Measurements from ENCODE around the gene VRK3.
"Not testable (repeated sequence)": the region's sequence is repeated elsewhere in the genome, so short reads cannot be mapped to it uniquely, and the experiment has no call there.

The VRK3 gene

GRCh38 chr19:49997709-49998108 is 27.5 kb downstream of the VRK3 start:
- in situ Hi-C loops (cut with MboI; ENCODE audit: low sequenced_read_pairs): no loop called here

DNA sequence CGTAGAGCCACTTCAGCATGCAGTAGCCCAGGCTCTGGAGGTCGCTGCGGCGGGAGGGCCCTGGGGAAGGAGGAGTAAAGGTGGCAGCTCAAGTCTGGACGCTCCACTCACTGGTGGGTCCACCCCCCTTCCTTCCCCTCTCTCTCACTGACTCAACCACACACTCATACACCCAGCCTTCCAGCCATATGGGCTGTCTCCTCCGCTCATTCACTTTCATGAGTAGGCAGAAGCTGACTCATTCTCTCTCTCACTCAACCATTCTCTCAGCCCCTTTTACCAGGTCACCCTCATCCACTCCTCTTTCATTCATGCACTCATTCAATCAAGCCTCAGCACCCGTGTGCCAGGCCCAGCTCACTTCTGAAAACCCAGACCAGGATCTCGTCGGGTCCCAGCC is 36.7 kb downstream of the VRK3 start:
- in situ Hi-C loops (cut with MboI; ENCODE audit: low sequenced_read_pairs): loop anchor here (10.0 kb wide), 1 partner anchor 54 kb away; no protein-coding TSS in a partner anchor

DNA sequence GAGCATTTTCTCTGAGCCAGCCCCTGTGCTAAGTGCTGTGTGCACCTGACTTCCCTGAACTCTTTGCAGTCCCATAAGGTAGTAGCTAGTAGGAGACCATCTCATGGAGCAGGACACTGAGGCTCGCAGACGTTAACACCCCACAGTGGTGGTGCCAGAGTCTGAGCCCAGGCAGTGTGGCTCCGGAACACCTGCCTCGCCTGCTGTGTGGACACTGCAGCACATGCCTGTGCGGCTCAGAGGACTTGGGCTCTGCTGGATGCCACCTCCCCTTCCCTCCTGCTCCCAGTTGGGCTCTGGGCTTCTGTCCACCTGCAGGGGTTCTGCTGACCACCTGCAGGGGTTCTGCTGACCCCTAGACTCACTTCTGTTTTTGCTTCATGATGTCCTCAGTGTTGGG is 37.2 kb downstream of the VRK3 start:
- in situ Hi-C loops (cut with MboI; ENCODE audit: low sequenced_read_pairs): loop anchor here (10.0 kb wide), 1 partner anchor 53 kb away; no protein-coding TSS in a partner anchor

GRCh38 chr19:49987159-49987698 is 37.9 kb downstream of the VRK3 start:
- in situ Hi-C loops (cut with MboI; ENCODE audit: low sequenced_read_pairs): loop anchor here (10.0 kb wide), 1 partner anchor 52 kb away; no protein-coding TSS in a partner anchor

GRCh38 chr19:49986354-49986753 is 38.8 kb downstream of the VRK3 start:
- in situ Hi-C loops (cut with MboI; ENCODE audit: low sequenced_read_pairs): loop anchor here (10.0 kb wide), 1 partner anchor 52 kb away; no protein-coding TSS in a partner anchor

GRCh38 chr19:49985871-49986270 is 39.3 kb downstream of the VRK3 start:
- in situ Hi-C loops (cut with MboI; ENCODE audit: low sequenced_read_pairs): loop anchor here (10.0 kb wide), 1 partner anchor 51 kb away; no protein-coding TSS in a partner anchor

GRCh38 chr19:49984491-49984890 is 40.7 kb downstream of the VRK3 start:
- in situ Hi-C loops (cut with MboI; ENCODE audit: low sequenced_read_pairs): loop anchor here (10.0 kb wide), 1 partner anchor 50 kb away; no protein-coding TSS in a partner anchor

- in situ Hi-C loops (cut with MboI; ENCODE audit: low sequenced_read_pairs): loop anchor here (10.0 kb wide), 1 partner anchor 49 kb away; no protein-coding TSS in a partner anchor
Observed at GRCh38 chr19:49983645-49984229, 41.4 kb downstream of the VRK3 start.

- in situ Hi-C loops (cut with MboI; ENCODE audit: low sequenced_read_pairs): loop anchor here (10.0 kb wide), 1 partner anchor 47 kb away; no protein-coding TSS in a partner anchor
Observed at GRCh38 chr19:49981603-49982593, 43.3 kb downstream of the VRK3 start.

GRCh38 chr19:49978324-49978723 is 46.8 kb downstream of the VRK3 start:
- in situ Hi-C loops (cut with MboI; ENCODE audit: low sequenced_read_pairs): no loop called here

GRCh38 chr19:49977881-49978280 is 47.3 kb downstream of the VRK3 start:
- in situ Hi-C loops (cut with MboI; ENCODE audit: low sequenced_read_pairs): no loop called here

DNA sequence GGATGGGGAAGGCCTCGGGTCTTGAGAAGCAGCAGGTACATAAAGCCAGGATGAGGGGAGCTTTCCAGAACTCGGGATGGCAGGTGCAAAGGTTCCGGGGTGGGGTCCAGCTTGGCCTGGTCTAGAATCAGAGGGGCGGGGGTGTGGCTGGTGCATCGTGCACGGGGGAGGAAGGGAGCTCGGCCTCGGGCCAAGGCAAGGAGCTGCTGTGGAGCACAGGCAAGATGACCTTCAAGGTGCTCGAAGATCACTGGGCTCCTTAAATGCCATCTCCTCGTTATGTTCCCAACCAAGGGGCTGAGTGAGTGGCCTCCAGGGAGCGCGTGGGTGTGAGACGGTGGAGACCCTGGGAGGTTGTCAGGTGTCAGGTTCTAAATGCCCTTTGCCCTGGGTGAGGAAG is 48.1 kb downstream of the VRK3 start:
- in situ Hi-C loops (cut with MboI; ENCODE audit: low sequenced_read_pairs): no loop called here

GRCh38 chr19:49976496-49976895 is 48.7 kb downstream of the VRK3 start:
- in situ Hi-C loops (cut with MboI; ENCODE audit: low sequenced_read_pairs): no loop called here

- in situ Hi-C loops (cut with MboI; ENCODE audit: low sequenced_read_pairs): no loop called here
Observed at GRCh38 chr19:49975051-49975450, 50.1 kb downstream of the VRK3 start.

DNA sequence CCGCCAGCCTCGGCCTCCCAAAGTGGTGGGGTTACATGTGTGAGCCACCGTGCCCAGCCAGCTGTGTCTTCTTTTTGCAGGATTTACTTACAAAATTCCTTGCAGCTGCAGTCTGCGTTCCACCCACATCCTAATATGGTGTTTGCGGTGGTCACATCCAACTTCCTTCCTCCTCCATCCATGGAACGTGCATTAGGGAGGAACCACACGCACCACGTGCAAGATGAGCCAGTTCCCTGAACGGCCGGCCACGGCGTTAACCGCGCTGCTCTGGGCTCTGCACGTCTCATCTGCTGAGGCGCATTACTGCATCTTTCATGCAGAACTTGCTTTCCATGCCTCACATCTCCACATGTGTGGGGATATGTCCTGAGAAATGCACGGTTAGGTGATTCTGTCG is 51.2 kb downstream of the VRK3 start:
- in situ Hi-C loops (cut with MboI; ENCODE audit: low sequenced_read_pairs): no loop called here

DNA sequence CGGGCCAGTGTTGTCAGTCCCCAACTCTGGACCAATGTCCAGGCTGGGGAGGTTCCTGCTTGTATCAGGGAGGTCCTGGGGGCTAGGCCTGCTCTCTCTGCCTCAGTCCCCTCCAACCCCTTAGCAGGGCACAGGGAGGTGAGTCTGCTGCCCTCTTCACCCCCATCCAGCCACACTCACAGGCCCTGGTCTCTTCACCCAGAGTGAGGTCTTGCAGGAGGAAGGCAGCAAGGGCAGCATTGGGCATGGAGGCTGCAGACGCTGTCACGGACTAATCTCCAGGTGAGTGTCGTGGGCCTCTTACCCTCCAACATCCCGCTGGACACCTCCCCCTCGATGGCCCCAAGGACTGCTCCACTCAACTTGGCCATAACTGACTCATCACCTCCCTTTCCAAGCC is 52.3 kb downstream of the VRK3 start:
- in situ Hi-C loops (cut with MboI; ENCODE audit: low sequenced_read_pairs): no loop called here

GRCh38 chr19:49971991-49972411 is 53.2 kb downstream of the VRK3 start:
- in situ Hi-C loops (cut with MboI; ENCODE audit: low sequenced_read_pairs): no loop called here

DNA sequence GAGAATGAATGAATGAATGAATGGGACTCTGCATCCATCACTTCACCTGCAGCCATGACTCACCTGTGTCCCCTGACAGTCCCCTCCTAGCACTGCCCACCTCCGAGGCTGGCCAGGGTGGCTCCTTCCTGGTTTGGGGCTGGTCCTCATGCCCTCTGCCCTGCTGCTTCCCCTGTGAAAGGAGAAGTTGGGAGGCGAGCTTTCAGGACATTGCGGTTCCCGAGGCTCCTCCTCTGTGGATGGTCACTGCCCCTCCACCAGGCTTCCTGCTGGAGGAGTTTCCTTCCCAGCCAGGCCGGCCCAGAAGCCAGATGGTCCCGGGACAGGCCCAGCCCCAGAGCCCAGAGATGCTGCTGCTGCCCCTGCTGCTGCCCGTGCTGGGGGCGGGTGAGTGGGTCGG is 55.8 kb downstream of the VRK3 start:
- in situ Hi-C loops (cut with MboI; ENCODE audit: low sequenced_read_pairs): not testable (repeated sequence)

DNA sequence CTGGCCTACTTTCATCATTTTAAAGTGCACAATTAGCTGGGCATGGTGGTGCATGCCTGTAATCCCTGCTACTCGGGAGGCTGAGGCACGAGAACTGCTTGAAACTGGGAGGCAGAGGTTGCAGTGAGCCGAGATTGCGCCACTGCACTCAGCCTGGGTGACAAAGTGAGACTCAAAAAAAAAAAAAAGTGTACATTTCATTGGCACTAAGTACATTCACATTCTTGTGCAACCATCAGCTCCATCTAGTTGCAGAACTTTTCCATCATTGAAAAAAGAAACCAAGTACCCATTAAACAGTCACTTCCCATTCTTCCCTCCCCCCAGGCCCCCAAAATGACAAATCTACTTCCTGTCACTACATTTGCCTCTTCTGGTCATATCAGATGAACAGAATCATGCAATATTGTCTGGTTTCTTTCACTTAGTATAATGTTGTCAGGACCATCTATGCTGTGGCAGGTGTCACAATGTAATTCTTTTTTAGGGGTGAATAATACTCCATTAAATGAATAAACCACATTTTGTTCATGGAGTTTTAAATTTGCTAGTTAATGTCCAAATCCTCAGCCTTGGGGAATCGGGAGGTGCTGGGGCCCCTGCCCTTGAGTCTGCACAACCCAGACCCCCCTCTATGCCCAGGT is 56.8 kb downstream of the VRK3 start:
- in situ Hi-C loops (cut with MboI; ENCODE audit: low sequenced_read_pairs): no loop called here

GRCh38 chr19:49960980-49961379 is 64.2 kb downstream of the VRK3 start, which contains the start of gene SIGLEC11:
TSS of gene SIGLEC11 (minus strand) at chr19:49961172. CDS start at chr19:49961081, 91 bp downstream.
- in situ Hi-C loops (cut with MboI; ENCODE audit: low sequenced_read_pairs): not testable (repeated sequence)

DNA sequence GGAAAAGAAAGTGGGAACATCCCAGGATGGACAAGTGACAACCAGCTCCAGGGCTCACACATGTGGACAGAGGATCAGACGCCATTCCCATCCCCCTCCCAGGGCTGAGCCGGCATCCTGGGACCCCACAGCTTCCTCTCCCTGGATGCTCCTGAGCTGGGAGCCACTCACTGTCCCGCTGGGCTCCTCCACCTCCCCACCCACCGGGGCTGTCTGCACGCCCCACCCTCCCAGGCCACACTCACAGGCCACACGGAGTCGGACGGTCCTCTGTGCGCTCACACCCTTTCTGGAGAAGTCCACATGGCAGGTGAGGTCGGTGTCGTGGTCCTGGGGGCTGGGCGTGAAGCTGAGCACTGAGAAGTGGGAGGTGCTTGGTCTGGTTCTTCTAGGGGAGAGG is 65.3 kb downstream of the VRK3 start:
- in situ Hi-C loops (cut with MboI; ENCODE audit: low sequenced_read_pairs): not testable (repeated sequence)
